ENCODE measurements around the gene EPHB3. TPM values are rescaled to one million over a fixed set of nuclear protein-coding genes. Genes with fewer than 3 reads are reported as not detected.
"Not testable (repeated sequence)": the region's sequence is repeated elsewhere in the genome, so short reads cannot be mapped to it uniquely, and the experiment has no call there.

EPHB3 gene
- total RNA-seq, 1 donor from 2014 or later: 0.07 TPM

DNA sequence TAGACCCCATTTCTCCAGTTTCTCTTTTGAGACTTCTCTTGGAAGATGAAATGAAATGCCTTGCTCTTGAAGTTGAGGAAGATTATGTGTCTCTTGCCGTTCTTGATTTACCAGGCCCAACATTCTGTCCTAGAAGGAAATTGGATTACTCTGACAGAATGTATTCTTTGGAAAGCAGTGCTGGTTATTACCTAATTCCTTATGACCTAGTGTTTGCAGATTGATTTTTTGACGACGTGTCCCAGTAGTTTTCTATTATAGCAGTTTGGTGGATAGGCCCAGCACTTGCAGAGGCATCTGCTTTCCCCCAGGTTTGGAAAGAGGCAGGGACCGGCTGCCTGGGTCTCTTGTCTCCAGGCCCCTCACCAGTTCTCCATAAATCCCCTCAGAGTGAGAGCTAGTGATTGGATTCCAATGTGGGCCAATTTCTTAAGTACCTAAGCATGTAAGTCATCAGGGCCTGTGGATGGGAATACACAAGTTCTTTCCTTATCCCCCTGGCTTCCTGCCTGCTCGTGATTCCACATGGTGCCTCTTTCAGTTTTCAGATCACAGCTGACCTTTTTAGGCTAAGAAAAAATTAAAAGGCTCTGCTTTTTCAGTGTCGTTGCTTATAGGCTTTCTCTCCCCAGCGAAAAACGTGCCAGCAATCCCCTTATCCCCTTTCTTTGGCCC is 50.2 kb downstream of the EPHB3 start:
- CTCF ChIA-PET: no interaction called here
- Mint-ChIP-seq H3K36me3 (ENCODE audit: low read depth) (no peaks in the 10 kb centered on the region), H3K27ac (no peak overlapping the region), H3K9me3 (no peaks in the 10 kb centered on the region), H3K4me1 (no peaks in the 10 kb centered on the region), H3K27me3 (peaks cover 8% of the 10 kb centered on the region), H3K4me3 (no peak overlapping the region)
- ATAC-seq (ENCODE audit: low read depth) (no peak), DNase-seq (no peak)
- TF ChIP-seq, protein P1, sequence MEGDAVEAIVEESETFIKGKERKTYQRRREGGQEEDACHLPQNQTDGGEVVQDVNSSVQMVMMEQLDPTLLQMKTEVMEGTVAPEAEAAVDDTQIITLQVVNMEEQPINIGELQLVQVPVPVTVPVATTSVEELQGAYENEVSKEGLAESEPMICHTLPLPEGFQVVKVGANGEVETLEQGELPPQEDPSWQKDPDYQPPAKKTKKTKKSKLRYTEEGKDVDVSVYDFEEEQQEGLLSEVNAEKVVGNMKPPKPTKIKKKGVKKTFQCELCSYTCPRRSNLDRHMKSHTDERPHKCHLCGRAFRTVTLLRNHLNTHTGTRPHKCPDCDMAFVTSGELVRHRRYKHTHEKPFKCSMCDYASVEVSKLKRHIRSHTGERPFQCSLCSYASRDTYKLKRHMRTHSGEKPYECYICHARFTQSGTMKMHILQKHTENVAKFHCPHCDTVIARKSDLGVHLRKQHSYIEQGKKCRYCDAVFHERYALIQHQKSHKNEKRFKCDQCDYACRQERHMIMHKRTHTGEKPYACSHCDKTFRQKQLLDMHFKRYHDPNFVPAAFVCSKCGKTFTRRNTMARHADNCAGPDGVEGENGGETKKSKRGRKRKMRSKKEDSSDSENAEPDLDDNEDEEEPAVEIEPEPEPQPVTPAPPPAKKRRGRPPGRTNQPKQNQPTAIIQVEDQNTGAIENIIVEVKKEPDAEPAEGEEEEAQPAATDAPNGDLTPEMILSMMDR (IDR thresholded peaks at IDR 0.05): no peak
- POLR2A ChIA-PET: no interaction called here
- intact Hi-C loops (cut with micrococcal nuclease): no loop called here

DNA sequence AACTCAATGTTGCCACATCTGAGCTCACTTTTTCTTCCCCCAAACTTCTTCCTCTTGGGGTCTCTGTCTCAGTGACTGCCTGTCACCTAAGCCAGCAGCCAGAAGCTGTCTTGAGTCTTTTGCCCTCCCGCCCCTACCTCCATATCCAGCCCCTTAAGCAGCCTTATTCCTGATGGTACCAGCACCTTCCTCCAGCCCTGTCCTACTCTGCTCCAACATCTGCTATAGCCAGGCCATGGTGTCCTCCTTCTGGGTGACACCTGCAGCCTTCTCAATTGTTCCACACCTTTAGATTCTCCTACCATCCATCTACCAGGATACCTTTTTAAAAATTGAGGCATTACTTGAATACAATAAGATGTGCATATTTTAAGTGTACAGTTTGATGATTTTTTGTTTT is 53.8 kb downstream of the EPHB3 start:
- DNase-seq: no peak
- H3K9me3 Mint-ChIP-seq: no peaks in the 10 kb centered on the region
- no peaks in the 10 kb centered on the region for H3K36me3 Mint-ChIP-seq (ENCODE audit: low read depth)
- intact Hi-C loops (cut with micrococcal nuclease): no loop called here
- POLR2A ChIA-PET: no interaction called here
- peaks cover 8% of the 10 kb centered on the region for H3K27me3 Mint-ChIP-seq
- peaks cover 3% of the 10 kb centered on the region for H3K4me1 Mint-ChIP-seq
- CTCF ChIA-PET: no interaction called here
- no peak for ATAC-seq (ENCODE audit: low read depth)
- no peak overlapping the region for H3K4me3 Mint-ChIP-seq
- no peak overlapping the region for H3K27ac Mint-ChIP-seq
- TF ChIP-seq, protein P1 (IDR thresholded peaks at IDR 0.05): no peak

DNA sequence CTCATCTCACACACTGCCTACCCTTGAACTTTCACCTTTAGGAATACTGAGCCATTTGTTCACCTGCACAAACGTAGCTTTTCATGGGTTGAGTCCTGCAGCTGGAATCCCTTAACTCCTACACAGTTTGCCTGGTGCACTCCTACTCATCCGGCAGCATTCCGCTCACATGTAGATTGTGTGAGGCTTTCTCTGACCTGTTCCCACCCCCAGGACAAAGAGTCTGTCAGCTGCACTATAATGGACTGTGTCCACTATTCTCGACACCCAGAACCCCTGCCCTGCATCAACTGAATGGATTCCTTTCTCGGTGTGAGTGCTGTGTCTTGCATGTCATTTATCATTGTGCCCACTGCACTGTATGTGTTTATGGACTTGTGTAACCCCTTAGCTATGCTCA is 54.9 kb downstream of the EPHB3 start:
- ChIA-PET CTCF (no interaction called here), POLR2A (no interaction called here)
- peaks cover 3% of the 10 kb centered on the region for H3K4me1 Mint-ChIP-seq
- DNase-seq: no peak
- no peak overlapping the region for H3K27ac Mint-ChIP-seq
- no peak overlapping the region for H3K4me3 Mint-ChIP-seq
- TF ChIP-seq, protein P1 (IDR thresholded peaks at IDR 0.05): no peak
- H3K36me3 Mint-ChIP-seq (ENCODE audit: low read depth): no peaks in the 10 kb centered on the region
- H3K9me3 Mint-ChIP-seq: no peaks in the 10 kb centered on the region
- no peak for ATAC-seq (ENCODE audit: low read depth)
- H3K27me3 Mint-ChIP-seq: peaks cover 8% of the 10 kb centered on the region
- intact Hi-C loops (cut with micrococcal nuclease): no loop called here

GRCh38 chr3:184617306-184617705 is 55.7 kb downstream of the EPHB3 start:
- CTCF ChIA-PET; intact Hi-C loops (cut with micrococcal nuclease); H3K36me3 Mint-ChIP-seq (ENCODE audit: low read depth); H3K4me3 Mint-ChIP-seq; DNase-seq; H3K9me3 Mint-ChIP-seq; H3K4me1 Mint-ChIP-seq; H3K27me3 Mint-ChIP-seq; H3K27ac Mint-ChIP-seq; POLR2A ChIA-PET; ATAC-seq (ENCODE audit: low read depth): not testable (repeated sequence)

GRCh38 chr3:184618811-184619210 is 57.2 kb downstream of the EPHB3 start:
- ChIA-PET POLR2A (no interaction called here), CTCF (no interaction called here)
- Mint-ChIP-seq H3K27me3 (peaks cover 12% of the 10 kb centered on the region), H3K27ac (no peak overlapping the region), H3K9me3 (no peaks in the 10 kb centered on the region), H3K36me3 (ENCODE audit: low read depth) (no peaks in the 10 kb centered on the region), H3K4me1 (peaks cover 3% of the 10 kb centered on the region), H3K4me3 (no peak overlapping the region)
- intact Hi-C loops (cut with micrococcal nuclease): no loop called here
- TF ChIP-seq, protein P1 (IDR thresholded peaks at IDR 0.05): no peak
- DNase-seq (no peak), ATAC-seq (ENCODE audit: low read depth) (no peak)

DNA sequence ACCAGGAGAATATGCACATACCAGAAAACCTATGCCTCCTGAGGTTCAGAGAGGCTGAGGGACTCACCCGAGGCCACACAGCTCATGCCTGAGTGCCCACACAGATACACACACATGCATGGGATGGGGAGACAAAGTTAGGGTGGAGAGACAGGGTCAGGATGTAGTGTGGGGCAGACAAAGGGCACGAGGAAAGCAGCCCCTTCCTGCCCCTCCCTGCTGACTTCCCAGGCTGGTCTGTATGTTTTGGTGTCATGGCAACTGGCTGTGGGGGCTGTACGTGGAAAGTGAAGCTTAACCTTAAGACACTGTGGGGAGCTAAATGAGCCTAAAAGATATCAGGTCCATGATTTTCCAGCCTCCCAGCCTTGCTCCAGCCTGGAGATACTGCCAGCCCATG is 57.8 kb downstream of the EPHB3 start:
- TF ChIP-seq, protein P1 (IDR thresholded peaks at IDR 0.05): no peak
- no peak for DNase-seq
- Mint-ChIP-seq H3K36me3 (ENCODE audit: low read depth) (no peaks in the 10 kb centered on the region), H3K27ac (no peak overlapping the region), H3K27me3 (peaks cover 12% of the 10 kb centered on the region), H3K9me3 (no peaks in the 10 kb centered on the region), H3K4me1 (peaks cover 3% of the 10 kb centered on the region), H3K4me3 (no peak overlapping the region)
- intact Hi-C loops (cut with micrococcal nuclease): no loop called here
- ChIA-PET CTCF (no interaction called here), POLR2A (no interaction called here)
- ATAC-seq (ENCODE audit: low read depth): no peak
